Ammon's horn (tissue), 1 donor: Measurements from ENCODE around the gene JARID2.

Experiments used
- DNase-seq: peaks from one replicate; pipeline ENCODE4 v3.0.0-alpha.2; 2016; ENCODE audit warnings: low spot score

JARID2 gene

GRCh38 chr6:15264902-15265761 lies 19.3 kb downstream of the JARID2 start:
- peak; percentile 90 for DNase-seq

- no peak for DNase-seq
Observed at GRCh38 chr6:15265787-15266186, 19.9 kb downstream of the JARID2 start.

DNA sequence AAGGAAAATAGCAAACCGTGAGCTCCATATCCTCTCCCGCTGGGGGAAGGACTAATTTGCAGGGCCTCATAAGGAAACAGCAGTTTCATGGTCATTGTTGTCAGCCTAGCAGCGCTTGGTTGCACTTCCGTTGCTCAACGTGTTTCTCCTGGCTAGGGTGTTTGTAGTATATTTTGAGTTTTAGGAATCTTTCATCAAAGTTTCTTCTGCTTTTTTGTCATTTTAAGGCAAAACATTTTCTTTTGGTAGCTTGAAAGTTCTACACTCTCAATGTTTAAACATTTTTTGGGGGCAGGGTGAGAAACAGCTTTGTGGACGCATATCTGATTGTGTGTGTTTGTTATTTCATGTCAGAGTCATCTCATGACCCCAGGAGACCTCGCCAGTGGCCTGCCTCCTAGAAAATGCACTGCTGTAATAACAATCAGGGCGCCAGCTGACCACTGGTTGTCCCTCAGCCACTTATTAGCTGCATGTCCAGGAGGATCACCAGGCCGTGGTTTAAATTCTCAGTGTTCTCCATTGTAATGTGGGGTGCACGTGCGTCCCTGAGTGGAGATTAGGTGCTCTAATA lies 20.6 kb downstream of the JARID2 start:
- DNase-seq, result peak; percentile 57

GRCh38 chr6:15267221-15267620 lies 21.4 kb downstream of the JARID2 start:
- no peak for DNase-seq

DNA sequence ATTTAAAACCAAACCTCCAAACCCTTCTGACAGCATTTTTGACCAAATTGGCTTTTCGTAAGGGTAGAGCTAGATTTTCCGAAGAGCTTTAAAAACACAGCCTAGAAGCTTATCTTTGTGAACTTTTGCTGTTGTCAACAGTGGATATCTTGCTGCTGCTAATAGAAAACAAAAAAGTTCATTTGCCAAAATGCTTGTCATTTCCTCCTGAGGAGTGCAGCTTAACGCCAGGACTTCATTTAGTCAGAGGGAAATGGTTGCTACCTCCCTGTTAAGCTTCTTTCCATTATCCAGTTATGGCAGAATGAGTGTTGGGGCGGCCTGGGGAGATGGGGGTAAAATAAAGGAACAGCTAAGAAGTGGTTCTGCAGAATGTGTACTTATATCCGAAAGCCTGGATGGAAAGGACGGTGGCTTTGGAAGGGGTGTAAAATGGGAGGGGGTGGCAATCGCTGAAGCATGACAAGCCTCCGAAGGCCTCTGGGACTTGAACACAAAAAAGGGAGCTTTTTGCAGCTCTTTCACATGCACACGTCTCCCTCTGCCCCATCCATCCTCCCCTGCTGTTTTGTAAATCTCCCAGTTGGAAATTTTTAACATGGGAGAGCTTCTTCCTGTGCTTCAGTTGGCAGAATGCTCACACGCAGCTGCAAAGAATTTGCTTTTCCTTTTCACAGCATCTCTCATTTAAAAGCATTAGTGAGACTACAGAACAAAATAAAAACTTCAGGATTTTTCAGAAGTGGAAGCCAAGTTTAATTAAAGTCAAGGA lies 22.5 kb downstream of the JARID2 start:
- DNase-seq, result peak; percentile 49

DNA sequence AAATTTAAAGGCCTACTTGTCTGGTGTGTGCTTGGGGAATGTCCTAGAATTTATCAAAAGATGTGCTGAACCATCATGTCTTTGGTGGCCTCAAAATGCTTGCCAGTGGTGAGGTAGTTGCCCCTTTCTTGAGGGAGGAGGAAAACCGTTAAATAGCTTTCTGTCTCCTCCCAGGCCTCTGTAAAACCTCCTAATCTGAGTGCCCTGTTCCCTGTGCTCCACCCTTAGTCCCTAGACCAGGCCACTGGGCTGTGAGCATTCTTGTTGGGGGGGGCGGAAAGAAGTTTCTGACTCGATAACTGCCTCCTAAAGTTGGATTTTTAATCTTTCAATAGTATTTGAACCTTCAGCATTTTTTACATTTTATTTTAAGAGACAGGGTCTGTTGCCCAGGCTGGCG lies 23.1 kb downstream of the JARID2 start:
- no peak for DNase-seq

DNA sequence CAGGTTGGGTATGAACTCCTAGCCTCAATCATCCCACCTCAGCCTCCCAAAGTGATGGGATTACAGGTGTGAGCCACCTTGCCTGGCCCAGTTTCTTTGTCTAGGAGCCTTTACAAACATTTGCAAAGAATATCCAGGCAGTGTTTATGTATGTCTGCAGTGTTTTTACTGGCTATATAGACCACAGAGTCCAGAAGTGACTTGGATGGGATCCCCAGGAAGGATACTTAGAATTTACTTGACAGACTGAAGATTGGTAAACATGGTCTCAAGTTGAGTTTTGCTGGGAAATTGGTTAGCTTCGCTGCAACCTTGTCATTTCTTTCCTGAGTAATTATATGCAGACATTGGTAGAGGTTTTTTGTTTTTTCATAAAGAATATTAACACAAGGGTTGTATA lies 23.8 kb downstream of the JARID2 start:
- no peak for DNase-seq

GRCh38 chr6:15270402-15270801 lies 24.5 kb downstream of the JARID2 start:
- no peak for DNase-seq

DNA sequence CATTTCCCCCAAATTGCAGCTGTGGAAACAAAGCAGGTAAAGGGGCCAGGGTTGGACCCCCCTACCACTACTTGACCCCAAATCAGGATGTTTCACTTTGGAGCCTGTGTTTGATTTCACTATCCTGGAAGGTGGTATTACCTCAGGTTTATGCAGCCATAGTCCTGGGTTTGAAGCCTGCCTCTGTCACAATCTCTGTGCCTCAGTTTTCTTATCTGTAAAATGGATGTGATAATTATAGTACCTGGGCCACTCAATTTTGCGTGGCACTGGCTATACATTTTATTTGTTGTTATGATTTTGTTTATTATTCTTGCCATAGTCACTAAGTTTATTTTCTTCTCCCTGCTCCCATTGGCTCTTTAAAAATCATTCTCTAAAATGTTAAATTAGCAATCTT lies 26.7 kb downstream of the JARID2 start:
- DNase-seq, result no peak

DNA sequence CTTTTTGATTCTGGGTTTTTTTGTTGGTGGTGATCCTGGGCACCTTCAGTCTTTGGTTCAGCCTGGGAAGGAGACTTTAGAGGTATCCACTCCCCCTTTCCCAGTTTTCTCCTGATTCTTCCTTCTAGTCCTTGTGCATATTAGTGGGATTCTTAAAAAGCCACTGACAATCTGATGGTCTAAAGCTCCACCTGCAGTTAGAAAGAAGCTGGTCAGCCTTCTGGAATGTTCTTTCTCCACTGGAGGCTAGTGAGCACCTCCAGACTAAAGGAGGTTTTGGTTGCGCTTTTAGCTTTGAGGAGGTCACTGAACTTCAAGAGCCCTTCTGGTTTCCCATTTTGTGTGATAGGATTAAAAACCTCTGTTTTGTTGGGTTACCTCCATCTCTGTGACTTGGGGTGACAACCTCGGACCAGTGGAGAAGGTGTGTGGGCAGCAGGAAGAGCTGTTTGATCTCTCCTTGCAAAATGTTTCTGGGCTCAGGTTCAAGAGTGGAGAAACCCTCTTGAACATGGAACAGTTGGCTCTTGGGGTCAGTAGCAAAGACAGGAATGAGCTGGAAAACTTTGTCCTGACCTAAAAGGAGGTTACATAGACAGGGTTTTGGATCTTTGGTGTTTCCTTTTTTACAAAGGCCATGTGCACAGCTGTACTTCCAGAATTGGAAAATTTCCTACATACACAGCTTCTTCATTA lies 29.0 kb downstream of the JARID2 start:
- DNase-seq, result no peak

GRCh38 chr6:15276036-15276985 lies 30.4 kb downstream of the JARID2 start:
- DNase-seq, result no peak

- DNase-seq, result no peak
Observed at GRCh38 chr6:15279047-15279661, 33.3 kb downstream of the JARID2 start.

DNA sequence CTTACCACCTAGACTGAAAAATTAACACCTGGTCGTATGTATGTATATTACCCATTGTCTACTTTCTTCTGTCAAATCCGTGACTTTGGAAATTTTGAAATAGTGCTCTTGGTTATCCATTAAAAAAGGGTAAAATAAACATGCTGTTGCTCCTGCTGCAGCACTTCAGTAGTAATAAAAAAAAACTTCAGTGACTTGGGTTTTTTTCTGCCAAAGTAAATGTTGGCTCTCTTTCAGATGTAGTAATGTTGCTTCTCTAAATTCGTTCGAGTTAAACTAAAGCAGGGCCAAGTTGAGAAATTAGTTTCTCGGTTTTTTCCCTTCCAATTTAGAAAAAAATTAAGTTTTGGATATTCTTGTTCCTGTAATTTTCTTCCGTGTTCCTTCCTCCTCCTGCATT lies 34.2 kb downstream of the JARID2 start:
- DNase-seq, result no peak

DNA sequence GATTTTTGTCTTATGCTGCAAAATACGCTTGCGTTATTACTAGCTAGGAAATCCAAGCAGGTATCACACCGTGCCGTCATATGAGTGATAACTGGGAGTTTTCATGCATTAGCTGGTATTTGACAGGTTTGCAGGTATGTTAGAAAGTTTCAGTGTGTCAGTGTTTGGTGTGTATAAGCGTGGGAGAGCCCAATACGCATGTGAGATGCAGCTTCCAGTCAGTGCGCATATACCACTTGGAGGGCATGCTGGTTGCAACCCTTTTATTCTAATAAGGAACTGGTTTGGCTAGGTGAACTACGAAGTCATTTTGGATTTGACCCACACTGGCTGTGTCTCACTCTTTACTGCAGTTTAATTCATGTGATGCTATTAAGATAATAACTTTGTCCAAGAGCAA lies 35.1 kb downstream of the JARID2 start:
- no peak for DNase-seq

DNA sequence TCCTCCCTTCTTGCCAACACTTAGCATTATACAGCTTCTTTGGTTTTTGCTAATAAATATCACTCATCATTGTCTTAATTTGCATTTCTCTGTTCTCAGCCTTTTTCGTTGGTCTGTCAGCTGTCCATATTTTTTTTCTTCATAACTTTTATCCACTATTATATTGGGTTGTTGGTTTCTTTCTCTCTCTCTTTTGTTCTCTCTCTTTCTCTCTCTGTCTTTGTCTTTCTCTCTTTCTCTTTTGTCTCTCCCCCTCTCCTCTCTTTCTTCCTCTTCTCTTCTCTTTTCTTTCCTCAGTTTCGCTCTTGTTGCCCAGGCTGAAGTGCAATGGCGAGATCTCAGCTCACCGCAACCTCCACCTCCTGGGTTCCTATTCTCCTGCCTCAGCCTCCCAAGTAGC lies 36.5 kb downstream of the JARID2 start:
- no peak for DNase-seq

DNA sequence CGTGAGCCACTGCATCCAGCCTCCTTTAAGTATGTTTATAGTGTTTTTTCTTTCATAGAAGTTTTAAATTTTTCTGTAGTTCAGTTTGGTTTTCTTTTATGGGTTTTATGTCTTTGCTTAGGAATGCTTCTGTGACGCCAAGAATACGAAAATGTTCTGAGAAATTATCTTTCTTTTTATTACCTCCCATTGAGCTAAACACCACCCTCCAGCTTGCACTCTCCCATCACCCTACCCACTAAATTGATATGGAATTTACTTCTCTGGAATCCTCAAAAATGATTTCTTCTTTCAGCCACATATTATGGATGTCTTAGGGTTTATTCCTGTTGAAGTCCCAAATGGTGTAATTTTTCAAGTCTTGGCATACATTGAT lies 38.1 kb downstream of the JARID2 start:
- DNase-seq, result no peak

- DNase-seq, result no peak
Observed at GRCh38 chr6:15284743-15285142, 38.9 kb downstream of the JARID2 start.

DNA sequence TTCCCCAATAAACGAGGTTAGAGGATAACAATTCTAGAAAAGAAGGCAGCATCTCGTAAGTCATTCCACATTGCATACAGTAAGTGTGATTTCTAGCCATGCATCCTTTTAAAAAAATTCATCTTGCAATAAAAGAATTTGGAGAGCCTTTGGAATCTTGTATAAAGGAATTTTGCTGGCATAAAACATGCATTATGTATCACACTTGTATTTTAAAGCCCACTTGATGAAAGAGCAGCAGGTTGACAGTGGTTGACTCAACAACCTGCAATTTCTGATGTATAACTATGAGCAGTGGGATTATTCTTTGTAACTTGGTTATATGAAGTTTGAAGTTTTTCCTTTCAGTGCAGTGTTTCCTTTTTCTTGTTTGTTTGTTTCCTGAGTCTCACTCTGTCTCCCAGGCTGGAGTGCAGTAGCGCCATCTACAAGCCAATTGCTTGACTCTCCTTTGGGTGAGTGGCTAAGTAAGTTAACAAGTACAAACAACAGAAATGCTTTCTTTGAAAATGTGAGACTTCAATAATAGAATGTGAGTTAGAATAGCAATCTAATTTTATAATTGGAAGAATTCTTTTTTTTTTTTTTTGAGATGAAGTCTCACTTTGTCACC lies 39.9 kb downstream of the JARID2 start:
- no peak for DNase-seq

DNA sequence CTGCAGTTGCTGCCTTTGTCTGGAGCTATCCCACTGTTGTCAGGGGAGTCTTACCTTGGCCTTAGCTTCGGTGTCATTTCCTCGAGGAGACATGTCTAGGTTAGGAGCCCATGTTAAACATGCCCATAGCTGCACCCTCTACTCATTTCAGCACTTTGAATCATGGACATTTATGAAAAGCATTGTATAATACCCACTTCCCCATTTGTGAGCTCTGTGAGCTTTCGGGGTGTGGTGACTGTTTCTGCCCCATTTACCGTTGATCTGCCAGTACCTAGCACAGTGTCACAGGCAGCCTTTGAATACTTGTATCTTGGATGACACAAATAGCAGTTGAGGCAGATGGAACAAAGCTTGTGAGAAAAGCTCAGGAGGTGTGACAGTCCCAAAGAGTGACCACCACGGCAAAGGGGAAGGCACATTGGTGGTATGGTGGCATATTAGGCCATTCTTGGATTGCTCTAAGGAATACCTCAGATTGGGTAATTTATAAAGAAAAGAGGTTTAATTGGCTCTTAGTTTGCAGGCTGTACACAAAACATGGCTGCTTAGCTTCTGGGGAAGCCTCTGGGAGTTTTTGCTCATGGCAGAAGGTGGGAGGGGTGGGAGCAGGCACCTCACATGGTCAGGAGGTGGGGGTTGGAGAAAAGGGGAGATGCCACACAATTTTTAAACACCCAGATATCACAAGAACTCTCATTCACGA lies 42.0 kb downstream of the JARID2 start:
- DNase-seq, result no peak

DNA sequence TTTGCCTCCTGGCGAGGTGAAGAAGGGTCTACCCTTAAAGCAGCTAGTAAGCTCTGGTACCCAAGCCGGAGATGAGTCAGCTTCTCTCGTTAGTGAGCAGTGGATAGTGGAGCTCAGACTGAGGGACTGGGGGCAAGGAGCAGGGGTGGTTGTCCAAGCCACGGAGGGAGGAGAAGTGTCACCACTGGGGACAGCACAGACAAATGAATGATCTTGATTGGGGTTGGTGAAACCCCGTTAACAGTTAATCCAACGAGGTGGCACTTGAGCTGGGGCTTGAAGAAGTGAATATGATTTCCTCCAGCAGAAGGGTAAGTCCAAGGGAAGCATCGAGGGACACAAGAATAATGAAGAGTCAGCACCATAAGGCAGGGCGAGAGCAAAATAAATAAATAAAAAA lies 43.0 kb downstream of the JARID2 start:
- DNase-seq, result no peak
